HG03378 (cell line): ENCODE measurements around the gene GLT1D1.

Experiments
- ATAC-seq: cut with Tn5 transposase; IDR thresholded peaks from one replicate; pipeline ENCODE4 v1.9.1; 2021; ENCODE audit warnings: mild to moderate bottlenecking, moderate library complexity; ENCODE audit not compliant: unreplicated experiment

The GLT1D1 gene

DNA sequence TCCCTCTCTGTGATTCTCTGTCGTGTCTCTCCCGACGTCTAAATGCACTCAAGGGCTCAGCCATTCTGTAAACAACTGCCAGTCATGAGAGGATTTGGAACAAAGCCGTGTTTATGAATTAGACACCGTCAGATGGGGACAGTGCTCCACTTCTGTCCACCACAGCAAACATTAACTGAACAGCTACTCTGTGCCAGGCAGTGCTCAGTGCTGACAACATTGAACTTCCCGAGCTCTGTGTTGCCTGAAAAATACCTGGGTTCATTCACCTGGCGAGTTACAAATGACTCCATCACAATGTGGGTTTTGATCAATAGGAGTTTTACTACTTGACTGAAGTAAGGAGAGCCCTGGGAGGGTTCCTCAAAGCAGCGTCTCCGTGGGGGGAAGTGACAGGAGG lies 139.3 kb downstream of the GLT1D1 start:
- ATAC-seq: no peak

- ATAC-seq: no peak
Observed at GRCh38 chr12:128994856-128995255, 141.6 kb downstream of the GLT1D1 start.

GRCh38 chr12:128995619-128996018 lies 142.3 kb downstream of the GLT1D1 start:
- no peak for ATAC-seq

DNA sequence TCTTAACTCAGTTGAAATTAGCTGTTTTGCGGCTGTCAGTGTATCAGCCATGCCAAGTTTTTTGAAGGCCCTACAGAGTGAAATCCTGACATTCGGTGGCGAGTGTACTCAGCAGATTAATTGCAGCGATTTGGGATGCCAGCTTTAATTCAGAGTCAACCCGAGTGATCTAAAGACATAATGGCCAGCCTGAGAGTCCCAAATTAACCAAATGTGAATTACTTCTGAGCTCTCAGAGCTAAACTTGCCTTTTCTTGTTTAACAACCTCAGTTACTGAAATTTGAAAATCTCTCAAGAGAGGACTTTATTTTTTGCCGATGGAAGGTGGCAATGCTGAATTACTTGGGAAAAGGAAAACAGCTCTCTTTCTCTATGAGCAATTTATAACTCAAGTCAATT lies 148.5 kb downstream of the GLT1D1 start:
- ATAC-seq: no peak

DNA sequence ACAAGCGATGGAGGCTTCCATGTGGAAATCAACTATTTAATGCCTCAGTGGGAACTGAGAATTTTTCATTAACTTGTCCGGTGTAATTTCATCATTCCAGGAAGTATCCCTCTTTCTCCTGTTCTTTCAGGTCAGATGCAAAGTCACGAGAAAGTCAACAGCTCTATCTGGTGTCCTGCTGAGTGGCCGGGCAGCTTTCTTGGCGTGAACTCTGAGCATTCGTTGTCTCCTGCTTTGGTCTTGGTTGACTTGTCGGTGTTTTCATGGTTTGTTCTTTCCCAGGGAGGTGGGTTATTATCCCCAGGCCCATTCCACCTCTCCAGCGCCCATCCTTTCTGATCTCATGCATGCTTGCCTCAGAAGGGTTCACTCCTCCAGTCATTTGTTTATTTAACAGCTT lies 149.1 kb downstream of the GLT1D1 start:
- no peak for ATAC-seq

DNA sequence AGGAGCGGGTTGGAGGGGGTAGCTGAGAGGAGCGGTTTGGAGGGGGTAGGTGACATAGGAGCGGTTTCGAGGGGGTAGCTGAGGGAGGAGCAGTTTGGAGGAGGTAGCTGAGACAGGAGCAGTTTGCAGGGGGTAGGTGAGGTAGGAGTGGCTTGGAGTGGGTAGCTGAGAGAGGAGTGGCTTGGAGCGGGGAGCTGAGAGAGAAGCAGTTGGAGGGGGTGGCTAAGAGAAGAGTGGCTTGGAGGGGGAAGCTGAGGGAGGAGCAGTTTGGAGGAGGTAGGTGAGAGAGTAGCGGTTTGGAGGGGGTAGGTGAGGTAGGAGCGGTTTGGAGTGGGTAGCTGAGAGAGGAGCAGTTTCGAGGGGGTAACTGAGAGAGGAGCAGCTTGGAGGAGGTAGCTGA lies 152.1 kb downstream of the GLT1D1 start:
- ATAC-seq: no peak

GRCh38 chr12:129005829-129006228 lies 152.6 kb downstream of the GLT1D1 start:
- no peak for ATAC-seq

DNA sequence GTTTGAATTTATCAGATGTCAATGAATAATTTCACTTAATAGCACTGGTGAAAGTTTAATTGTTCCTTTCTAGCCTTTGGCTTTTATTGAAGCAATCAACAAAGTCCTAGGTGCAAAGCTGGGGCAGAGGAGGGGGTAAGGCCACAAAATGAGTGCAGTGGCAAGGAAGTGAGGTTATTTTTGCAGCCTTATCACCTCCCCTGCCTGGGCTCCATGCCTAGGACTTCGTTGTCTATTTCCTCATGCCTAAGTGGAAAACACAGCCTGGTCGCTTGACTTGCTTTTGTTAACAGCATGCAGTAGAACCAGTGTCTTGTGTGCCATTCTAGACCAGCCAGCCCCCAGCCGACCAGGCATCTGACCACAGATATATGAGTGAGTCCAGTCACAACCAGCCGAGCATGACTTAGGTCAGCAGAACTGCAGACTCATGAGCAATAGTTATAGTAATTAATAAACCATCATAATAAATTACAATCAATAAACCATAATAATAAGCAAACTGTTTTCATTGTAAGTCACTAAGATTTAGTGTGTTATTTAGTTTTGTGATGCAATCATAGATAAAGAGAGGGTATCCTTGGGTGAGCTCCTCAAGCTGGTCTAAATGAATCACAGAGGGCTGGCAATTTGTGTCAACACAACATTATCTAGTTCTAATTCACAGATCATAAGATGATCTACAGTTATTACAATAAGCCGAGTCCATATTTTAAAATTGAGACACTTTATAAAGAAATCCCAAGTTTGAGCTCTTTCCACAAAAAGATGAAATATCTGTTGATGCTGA lies 156.8 kb downstream of the GLT1D1 start:
- no peak for ATAC-seq

DNA sequence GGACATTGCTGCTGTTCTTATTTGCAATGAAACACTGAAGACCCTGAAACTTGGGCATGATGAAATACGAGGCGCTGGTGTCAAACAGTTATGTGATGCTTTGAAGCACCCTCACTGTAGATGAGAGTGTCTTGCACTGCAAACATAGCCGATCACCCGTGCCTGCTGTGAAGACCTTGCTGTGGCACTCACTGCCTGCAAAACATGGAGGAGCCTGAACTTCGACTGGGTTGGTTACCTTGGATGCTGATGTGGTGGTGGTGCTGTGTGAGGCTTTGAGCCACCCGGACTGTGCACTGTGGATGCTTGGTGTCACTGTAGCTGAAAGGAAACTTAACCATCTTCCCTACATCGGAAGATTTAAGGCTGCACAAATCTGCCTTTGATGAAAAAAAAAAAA lies 162.9 kb downstream of the GLT1D1 start:
- no peak for ATAC-seq

DNA sequence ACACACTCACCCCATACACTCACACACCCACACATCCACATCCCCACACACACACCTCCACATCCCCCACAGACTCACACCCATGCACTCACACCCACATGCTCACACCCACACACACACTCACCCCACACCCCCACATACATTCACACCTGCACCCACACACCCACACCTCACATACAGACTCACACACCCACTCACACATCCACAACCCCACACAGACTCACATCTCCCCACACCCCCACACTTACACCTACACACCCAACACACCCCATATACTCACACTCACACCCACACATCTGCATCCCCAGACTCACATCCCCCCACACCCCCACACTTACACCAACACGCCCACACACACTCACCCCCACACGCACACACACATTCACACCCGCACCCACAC lies 171.8 kb downstream of the GLT1D1 start:
- no peak for ATAC-seq

DNA sequence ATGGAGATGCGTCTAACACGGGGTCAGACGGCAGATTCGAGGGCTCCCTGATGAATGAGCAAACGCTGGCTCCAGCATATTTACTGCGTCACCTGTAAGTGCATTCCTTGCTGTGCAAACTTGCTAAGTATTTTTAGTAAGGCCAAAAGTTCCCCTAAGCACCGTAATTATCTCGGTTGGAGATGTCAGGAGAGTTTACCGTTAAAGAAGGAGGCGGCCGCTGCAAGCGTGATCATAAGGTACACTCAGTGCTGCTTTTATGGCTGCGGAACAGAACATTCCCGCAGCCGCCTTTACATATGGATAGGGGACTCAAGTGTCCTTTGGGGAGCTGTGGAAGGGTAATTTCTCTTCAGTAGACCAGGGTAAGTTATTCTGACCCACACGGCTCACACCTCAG lies 175.6 kb downstream of the GLT1D1 start:
- no peak for ATAC-seq
